HG02884 (cell line): Measurements from ENCODE around the gene NMT2.

Source experiments
- ATAC-seq: cut with Tn5 transposase; IDR thresholded peaks from one replicate; pipeline ENCODE4 v1.9.1; 2021; ENCODE audit warnings: mild to moderate bottlenecking, moderate library complexity; ENCODE audit not compliant: unreplicated experiment

The NMT2 gene

DNA sequence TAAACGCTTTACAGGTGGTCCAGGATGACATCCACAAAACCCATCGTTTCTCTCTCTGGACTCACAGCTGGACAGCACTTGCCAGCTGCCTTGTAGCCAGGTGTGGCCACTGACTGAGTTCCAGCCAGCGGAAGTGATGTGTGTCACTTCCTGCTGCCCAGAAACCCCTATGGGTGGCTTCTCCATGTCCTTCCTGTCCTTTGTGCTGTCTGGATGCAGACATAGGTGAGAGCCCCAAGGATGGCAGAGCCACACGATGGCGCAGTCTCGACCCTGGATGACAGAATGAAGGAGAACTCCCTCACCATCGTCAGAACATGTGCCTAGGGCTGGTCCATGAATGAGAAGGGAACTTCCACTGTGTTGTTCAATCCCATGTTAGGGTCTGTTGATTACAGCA lies 22.1 kb downstream of the NMT2 start:
- no peak for ATAC-seq

DNA sequence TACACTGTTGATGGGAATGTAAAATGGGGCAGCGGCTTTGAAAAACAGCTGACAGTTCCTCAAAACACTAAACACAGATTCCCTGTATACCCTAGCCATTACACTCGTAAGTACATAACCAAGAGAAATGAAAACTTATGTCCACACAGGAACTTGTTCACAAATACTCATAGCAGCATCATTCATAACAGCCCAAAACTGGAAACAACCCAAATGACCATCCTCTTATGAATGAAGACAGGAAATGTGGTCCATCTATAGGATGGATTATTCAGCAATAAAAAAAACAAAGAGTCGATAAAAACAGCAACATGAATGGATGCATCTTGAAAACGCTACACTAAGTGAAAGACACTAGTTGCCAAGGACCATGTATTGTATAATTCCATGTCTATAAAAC lies 23.7 kb downstream of the NMT2 start:
- ATAC-seq: no peak

DNA sequence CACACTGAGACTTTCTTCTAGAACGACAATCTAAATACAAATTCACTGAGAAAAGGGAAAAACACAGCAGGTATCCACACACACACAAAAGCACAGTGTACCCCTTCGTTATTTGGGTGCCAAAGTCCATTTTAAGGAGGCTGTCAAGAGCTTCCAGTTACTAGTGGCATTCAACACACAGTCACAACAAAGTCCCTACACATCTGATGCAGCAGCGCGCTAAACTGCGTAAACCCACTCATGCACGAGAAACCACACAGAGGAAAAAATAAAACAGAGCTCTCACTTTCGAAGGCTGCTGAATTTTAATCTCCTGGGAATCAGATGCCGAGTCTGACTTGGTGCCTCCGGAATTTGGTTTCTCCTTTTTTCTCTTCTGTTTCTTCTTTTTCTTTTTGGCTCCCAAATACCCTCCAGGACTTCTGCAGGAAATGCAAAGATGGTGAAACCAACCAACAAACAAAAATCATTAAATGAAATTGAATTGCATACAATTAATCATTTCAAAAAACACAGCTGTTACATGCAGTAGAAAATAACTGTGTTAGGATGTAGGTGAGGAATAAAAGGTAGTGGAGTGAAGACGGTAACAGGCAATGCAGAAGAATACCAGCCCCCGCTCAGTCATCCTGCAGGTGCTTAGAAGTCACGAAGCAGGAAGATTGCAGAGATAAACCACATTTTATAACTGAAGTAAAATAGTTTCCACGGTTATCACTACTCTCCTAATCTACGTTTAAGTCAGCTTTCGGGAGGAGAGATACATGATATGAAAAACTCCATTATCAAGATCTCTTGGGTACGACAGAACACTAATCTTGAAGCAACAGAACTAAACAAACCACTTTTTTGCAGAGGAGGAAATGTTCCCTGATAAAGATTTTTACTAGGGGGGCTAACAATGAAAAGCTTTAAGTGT lies 27.1 kb downstream of the NMT2 start:
- ATAC-seq: peak; percentile 93

DNA sequence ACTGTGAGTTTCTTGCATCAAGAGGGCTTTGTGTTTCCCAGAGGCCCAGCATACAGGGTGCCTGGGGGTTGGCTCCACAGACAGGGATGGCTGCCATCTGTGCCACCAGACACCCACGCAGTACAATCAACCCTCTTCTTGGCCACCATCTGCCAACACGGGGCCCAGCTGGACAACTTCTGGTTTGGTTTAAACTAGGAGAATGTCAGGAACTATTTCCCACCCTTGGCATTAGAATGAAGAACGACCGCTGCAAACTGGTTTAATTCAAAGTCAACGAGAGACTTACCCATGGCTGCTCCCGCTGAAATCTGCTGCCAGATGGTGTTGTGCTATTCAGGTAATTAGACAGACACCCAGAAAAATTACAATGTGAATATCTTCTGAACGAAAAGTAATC lies 27.8 kb downstream of the NMT2 start:
- ATAC-seq: no peak

DNA sequence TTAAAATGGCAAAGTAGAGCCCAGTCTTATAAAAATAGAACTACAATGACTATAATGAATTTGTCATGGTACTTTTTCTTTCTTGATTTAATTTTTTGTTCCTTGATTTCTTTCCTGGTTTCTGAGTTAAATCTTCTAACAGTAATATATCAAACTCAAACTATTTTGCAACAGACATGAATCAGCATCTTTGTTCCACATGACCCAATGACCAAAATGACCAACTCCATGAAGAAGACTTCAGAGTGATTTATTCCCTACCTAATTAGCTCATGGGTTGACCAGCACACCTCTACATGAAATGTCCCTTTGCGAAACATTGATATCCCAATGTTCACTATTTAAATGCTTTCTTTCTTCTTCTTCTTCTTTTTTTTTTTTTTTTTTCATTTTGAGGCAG lies 30.9 kb downstream of the NMT2 start:
- ATAC-seq: no peak

DNA sequence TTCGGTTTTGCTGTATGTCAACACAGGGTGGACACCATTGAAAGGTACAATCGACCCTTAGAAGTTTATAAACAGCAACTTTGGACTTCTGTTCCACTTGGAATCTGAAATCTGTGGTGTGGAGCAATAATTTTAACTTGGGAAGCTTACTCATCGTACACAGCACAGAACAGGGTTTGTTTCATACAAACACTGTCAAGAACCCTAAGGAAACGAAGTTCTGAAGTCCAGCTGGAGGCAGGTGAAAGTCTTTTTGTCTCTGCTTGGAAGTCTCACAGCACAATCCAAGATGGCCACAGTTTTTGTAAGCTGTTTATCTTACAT lies 31.5 kb downstream of the NMT2 start:
- no peak for ATAC-seq

DNA sequence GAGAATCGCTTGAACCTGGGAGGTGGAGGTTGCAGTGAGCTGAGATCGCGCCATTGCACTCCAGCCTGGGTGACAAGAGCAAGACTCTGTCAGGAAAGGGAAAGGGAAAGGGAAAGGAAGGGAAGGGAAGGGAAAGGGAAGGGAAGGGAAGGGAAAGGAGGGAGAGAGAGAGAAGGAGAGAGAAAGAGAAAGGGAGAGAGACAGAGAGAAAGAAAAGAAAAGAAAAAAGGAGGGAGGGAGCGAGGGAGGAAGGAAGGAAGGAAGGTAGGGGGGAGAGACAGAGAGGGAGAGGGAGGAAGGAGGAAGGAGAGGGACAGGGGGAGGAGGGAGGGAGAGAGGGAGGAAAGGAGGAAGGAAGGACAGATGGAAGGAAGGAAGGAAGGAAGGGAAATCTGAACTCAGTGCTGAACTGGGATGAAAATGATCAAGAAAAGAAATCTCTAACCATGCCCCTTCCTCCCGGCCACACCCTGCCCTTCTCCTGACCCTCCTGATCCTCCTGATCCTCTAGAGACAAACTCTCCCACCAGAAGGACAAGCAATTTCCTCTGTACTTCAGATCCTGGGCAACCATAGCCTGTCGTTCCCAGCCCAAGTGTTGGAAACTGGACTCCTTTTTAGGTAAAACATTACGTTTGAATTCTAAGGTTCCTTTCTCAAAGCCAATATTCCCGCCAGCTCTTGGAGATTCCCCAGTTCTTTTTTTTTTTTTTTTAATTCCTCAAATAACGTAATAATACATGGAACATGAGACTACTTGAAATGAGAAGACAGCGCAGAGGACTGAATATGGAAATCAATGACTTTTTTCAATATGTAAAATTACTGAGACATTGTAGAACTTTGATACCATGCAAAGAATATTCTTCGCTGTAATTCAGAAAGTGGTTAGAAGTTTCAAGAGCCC lies 32.1 kb downstream of the NMT2 start:
- no peak for ATAC-seq

DNA sequence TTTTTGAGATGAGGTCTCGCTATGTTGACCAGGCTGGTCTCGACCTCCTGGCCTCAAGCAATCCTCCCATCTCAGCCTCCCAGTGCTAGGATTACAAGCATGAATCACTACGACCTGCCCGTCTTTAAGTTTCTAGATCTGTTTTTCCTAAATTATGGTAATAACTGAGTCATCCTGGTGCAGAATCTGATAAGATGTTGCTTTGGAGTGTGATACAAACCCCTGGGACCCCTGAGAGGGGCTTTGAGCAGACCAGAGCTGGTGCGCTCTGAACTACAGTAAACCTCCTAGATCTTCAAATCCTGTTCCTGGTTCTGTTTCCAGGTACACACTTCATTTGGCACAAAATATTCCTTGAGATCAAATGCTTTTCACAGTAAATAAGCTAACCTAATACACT lies 37.2 kb downstream of the NMT2 start:
- ATAC-seq: no peak

DNA sequence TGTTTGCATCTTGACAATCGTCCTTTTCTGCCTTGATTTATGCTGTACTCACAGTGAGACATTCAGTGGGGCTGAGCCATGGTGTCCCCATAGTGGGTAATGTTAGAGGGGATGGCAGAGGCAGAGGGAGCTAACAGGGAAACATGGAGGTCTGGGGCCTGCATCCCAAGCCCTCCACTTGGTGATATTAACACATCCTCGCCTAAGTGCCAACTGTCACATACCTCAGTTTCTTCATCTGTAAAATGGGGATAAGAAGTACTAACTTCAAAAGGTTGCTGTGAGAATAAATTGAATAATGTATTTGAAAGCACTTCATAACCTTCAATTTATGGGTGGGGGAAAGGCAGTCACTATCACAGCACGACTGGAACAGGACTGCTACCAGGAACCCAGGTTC lies 43.6 kb downstream of the NMT2 start:
- ATAC-seq: no peak

DNA sequence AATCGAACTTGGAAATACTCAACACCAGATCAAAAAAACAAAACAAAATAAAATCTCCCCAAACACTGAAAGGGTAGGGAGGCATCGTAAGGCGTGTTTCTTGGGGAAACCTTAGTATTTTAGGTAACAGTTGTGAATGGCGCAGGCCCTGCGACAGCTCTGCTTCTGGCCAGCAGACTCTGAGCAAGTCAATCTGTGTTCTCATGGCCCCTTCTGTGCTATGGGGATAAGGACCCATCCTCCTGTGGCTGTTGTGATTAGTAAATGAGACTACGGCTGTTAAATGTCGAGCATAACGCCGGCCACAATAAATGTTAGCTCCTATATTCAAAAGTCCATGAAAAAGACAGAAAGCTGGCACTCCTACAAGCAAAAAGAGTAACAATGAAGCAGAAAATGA lies 44.3 kb downstream of the NMT2 start:
- no peak for ATAC-seq

DNA sequence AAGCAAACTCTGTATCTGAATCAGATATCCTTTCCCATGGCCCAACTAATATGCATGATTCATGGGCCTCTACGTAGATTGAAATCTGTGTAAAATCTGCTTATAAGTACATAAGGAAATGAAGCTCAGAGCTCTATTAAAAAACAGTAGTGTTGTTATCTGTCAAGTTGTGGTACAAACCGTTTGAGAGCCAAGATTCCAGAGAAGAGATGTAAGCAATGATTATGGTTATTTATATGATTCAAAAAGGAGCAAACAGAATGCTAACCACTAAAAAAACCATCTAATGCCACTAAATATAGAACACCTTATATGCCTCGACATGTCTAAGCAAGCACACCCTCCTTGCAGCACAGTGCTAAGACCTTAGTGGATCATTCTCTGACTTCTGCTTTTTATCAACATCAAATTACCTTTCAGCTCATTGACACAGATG lies 44.7 kb downstream of the NMT2 start:
- ATAC-seq: no peak

DNA sequence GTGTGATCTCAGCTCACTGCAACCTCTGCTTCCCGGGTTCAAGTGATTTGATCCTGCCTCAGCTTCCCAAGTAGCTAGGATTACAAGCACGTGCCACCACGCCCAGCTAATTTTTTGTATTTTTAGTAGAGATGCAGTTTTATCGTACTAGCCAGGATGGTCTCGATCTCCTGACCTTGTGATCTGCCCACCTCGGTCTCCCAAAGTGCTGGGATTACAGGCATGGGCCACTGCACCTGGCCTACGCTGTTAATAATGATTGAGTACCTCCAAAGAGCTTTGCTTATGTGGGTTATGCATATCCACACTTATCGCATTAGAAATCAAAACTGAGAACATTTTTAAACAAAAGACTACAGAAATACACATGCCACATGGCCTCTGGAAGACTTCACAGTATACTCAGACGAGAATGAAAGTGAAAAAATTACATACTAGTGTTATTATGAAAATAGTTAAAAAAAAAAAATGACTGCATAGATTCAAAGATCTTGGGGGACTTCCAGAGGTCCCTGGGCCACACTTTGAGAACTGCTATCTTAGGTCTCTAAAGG lies 45.9 kb downstream of the NMT2 start:
- peak; percentile 84 for ATAC-seq

DNA sequence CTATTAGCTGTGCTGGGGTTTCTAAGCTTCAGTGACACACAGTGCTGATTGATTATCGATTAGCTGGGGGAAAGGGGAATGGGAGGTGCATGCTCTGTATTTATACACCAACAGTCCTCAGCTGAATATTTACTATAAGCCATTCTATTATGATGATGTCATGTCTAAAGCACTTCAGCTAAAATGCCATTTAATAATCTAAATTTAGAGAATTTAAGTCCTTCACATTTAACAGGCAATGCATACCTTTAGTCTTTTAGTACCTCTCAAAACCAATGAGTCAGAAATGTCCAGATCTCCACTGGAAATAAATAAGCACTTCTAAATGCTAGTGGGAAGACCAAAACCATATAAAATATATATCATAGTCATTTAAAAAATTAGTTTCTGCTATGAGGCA lies 46.8 kb downstream of the NMT2 start:
- no peak for ATAC-seq

DNA sequence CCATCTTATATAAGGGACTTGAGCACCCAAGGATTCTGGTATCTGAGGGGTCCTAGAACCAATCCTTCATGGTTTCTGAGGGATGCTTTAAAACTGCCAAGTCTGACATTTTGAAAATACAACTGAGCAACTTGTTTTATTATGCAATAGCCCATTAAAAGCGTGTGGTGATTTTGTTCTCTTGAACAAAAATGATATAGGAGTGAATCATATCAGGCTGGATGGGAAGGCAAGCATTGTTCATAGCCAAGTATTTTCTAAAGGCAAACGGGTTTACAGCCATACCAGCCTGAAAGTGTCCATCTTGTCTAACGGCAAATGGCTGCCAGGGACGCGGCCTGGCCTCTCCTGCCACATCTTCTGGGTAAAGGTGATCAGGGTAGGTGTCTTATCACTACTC lies 48.0 kb downstream of the NMT2 start:
- ATAC-seq: no peak

DNA sequence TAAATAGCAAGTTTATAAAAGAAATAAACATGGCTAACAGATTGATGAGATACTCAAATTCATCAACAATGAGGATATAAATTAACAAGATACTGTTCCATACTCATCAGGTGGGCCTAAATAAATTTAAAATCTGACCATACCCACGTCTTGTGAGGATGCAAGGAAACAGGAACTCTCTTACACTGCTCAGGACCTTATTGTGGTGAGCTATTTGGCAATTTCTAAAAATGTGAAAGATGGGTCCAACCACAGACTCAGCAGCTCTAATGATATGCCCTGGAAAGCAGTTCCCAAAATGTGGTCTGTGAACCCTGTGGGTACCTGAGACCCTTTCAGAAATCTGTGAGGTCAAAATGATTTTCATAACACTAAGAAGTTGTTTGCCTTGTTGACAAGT lies 49.9 kb downstream of the NMT2 start:
- ATAC-seq: no peak

DNA sequence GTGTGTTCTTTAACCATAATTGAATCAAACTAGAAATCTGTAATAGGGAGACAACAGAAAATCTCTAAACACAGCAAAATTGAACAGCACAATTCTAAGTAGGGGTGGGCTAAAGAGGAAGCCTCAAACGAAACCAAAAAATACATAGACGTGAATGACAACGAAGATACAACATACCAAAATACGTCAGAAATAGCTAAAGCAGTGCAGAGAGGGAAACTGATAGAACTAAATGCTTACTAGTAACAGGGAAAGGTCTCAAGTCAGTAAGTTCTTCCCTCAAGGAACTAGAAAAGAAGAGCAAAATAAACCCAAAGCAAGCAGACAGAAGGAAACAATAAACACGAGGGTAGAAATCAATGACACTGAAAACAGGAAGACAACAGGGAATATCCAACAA lies 52.3 kb downstream of the NMT2 start:
- ATAC-seq: no peak

DNA sequence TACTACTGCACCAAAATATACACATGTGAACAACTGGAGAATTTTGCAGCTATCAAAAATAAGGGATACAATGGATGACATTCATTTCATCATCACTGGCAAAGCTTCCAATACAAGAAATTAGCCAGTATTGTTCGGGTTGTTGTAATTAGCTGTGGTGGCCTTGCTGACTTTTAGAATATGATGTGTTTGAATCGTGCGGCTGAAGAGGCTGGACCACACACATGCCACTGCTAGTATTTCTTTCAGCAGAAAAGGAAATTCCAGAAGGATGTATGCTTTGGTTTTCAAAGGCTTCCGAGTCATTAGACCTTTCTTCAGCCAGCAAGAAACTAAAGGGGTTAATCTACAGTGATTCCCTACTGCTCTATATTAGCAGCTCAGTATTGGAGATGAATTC lies 54.7 kb downstream of the NMT2 start:
- ATAC-seq: no peak

DNA sequence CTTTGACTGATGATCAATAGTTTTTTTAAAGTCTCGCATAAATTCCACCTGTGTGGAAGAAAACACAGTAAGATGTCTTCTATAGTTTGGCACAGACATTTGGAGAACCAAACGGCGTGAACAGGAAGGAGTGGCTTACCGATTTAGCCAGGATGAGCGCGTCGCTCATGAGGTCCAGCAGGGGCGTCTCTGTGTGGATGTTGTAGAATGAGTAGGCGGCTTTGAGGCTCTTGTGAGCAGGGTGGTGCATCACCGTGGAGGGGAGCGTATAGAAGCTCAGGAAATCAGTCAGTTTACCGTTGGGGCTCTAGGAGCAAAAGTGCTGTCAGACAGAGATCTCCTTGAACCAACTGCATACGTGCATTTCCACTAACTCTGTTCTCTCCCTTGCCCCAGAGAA lies 55.8 kb downstream of the NMT2 start:
- ATAC-seq: no peak

DNA sequence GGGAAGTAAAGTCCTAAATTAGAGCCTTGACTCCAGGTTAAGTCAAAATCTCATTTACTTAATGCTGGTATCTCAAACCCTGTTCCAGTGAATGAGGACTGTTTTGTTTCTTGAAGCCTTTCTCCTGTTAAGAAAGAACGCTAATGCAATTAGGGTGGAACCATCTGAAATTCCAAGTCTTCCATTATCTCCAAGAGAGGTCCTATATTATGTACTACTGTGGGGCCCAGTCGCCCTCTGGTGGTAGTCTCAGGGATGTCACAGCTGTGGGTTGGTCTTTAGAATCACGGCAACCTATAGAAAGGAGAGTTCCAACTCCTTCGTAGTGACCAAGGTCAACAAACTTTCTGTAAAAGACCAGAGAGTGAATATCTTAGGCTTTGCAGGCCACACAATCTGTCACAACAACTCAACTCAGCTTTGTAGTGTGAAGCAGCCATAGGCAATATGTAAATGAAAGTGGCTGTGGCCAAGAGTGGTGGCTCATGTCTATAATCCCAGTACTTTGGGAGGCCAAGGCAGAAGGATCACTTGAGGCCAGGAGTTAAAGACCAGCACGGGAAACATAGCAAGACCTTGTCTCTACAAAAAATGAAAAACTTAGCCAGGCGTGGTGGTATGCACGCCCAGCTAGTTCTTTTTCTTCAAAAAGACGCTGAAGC lies 62.0 kb downstream of the NMT2 start:
- no peak for ATAC-seq

DNA sequence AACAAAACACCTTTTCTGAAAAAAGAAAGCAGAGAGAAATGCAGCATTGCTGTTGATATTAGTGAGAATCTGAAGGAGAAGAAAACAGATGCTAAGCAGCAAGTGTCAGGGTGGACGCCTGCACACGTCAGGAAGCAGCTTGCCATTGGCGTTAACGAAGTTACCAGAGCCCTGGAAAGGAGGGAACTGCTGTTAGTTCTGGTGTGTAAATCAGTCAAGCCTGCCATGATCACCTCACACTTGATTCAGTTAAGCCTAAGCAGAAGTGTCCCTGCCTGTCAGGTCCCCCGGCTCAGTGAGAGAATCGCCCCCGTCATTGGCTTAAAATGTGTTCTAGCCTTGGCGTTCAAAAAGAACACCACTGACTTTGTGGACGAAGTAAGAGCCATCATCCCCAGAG lies 65.0 kb downstream of the NMT2 start:
- no peak for ATAC-seq

DNA sequence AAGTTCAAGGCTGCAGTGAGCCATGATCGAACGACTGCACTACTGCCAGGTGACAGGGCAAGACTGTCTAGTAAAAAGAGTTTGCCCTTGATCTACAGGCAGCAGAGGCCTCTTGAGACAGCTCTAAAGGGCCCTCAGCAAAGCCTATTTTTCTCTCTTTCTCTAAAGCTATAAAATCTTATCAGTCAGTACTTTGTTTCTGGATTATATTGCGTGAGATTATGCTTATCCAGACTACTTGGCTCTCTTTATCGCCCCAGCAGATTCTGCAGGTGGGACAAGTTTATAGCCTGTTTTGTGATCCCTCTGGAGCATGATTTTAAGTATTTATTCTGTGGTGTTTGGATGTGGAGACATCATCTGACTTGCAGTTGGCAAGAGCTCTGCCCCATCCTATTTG lies 68.6 kb downstream of the NMT2 start:
- ATAC-seq: no peak
